Activated CD4-positive, alpha-beta T cell treated with anti-CD3 and anti-CD28 coated beads, Interleukin-2, amount 10 ng/mL, durations not matched to agents 24 days and 14 days (primary cell): Measurements from ENCODE around the gene SLC25A24. TPM values are rescaled to one million over a fixed set of nuclear protein-coding genes. Genes with fewer than 3 reads are reported as not detected.

Experiments
- DNase-seq: peaks from one replicate; pipeline ENCODE4 v3.0.0; 2022
- H3K27ac Mint-ChIP-seq: one replicate; pipeline ENCODE4 v1.8.0; 2022; ENCODE audit warnings: mild to moderate bottlenecking, mixed read lengths
- H3K27me3 Mint-ChIP-seq: one replicate; pipeline ENCODE4 v1.8.0; 2022; ENCODE audit warnings: mixed read lengths
- H3K36me3 Mint-ChIP-seq: one replicate; pipeline ENCODE4 v1.8.0; 2022; ENCODE audit warnings: low read depth, mild to moderate bottlenecking, mixed read lengths
- H3K4me1 Mint-ChIP-seq: one replicate; pipeline ENCODE4 v1.8.0; 2021; ENCODE audit warnings: mixed read lengths
- H3K4me3 Mint-ChIP-seq: one replicate; pipeline ENCODE4 v1.8.0; 2022; ENCODE audit warnings: mild to moderate bottlenecking, moderate library complexity, mixed read lengths
- H3K9me3 Mint-ChIP-seq: one replicate; pipeline ENCODE4 v1.8.0; 2021; ENCODE audit warnings: mixed read lengths
- intact Hi-C: fragments of 100-400 bp; cut with micrococcal nuclease; formaldehyde crosslinking; loops from one replicate; pipeline ENCODE4 v1.15.1; 2023
- total RNA-seq: library from RNA; stranded (reverse); gene quantifications from 2 replicates; pipeline ENCODE4 v1.2.3, GENCODE V29; 2022

Gene SLC25A24
- total RNA-seq, 1 donor from 2014 or later: 18.4 TPM

DNA sequence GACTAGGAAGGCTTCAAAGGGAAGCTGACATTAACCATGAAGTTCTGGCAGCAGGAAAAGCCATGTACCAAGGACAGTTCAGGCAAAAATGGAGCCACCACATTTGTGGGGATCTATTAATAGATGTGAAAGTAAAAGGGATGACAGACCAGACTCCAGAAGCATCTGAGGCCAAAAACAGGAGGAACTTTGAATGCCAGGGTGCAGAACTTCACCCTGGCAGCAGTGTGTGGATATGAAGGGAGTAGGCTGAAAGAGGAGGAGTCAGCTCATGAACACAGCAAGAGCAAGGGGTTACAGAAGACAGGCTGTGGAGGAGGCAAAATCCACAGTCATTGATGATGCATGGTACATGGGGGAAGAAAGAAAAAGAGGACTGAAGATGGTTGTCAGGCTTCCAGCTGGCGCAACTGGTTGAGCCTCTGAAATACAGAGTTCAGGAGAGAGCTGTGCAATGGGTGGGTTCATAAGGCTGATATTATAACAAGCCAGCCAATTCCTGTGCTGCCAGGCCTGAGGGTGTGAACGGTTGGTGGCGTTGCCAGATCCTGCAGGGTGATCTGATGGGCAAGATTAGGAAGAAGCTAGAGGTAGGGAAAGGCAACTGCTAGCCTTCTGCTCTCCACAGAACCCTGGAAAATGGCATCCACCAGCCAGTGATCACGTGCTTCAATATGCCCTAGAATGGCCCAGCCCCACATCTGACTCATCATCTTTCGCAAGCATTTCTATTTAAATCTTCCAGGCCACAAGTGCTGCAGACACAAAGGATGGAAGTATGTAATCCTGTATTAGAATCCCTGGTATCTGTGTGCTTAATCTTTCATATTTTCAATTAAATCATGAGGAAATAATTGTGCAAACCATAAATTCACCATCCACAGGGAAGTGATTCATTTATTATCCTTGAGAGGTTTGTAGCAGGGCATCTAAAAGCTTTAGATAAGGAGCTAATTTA lies 81.9 kb downstream of the SLC25A24 start:
- Mint-ChIP-seq H3K27me3 (peaks cover 11% of the 10 kb centered on the region), H3K9me3 (no peaks in the 10 kb centered on the region), H3K36me3 (no peaks in the 10 kb centered on the region), H3K4me1 (peaks cover 5% of the 10 kb centered on the region), H3K27ac (no peak overlapping the region), H3K4me3 (no peak overlapping the region)
- DNase-seq: no peak
- intact Hi-C loops: no loop called here

DNA sequence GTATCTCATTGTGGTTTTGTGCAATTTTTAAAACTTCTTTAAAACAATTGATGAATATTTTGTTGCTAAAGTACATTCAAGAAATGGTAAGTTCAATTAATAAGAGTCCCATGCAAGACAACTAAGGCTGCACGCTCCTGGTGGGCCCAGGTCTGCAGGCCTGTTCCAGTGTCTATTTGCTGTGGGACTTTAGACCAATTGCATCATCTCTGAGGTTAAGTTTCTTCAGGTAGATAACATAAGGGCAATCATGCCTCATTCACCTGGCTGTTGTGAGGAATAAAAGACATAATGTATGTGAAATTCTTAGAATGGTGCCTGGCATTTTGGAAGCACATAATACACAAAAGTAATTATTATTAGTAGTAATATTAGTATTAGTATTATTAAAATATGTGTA lies 82.9 kb downstream of the SLC25A24 start:
- no peak overlapping the region for H3K4me3 Mint-ChIP-seq
- H3K9me3 Mint-ChIP-seq: no peaks in the 10 kb centered on the region
- H3K27ac Mint-ChIP-seq: no peak overlapping the region
- no peak for DNase-seq
- no peaks in the 10 kb centered on the region for H3K36me3 Mint-ChIP-seq
- H3K4me1 Mint-ChIP-seq: peaks cover 5% of the 10 kb centered on the region
- peaks cover 11% of the 10 kb centered on the region for H3K27me3 Mint-ChIP-seq
- intact Hi-C loops: no loop called here

DNA sequence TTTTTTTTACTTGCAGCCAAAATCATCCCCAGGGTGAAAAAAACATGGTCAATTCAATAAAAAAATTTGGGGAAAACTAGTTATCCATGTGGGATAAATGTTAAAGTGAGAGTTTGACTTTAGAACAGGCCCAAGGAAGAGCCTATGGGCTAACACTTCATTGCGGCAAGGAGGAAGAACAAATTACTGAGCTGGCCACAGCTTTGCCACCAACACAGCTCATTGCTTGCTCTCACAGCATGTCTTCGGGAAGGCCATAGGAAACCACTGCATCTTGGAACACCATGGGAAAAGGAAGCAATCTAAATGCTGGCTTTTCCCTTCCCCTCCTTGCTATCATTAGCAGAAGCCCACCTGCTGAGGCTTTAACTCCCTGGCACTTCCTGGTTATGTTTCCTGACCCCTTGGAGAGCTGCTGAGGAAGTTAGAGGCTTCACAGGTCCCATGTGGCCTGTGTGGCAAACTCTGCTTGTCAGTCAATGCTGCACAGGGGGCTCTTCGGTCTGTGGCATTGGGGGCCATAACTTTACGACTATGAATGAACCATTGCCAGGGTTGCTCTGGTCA lies 86.0 kb downstream of the SLC25A24 start:
- H3K9me3 Mint-ChIP-seq: no peaks in the 10 kb centered on the region
- H3K4me1 Mint-ChIP-seq: peaks cover 5% of the 10 kb centered on the region
- DNase-seq: no peak
- H3K27ac Mint-ChIP-seq: no peak overlapping the region
- intact Hi-C loops: no loop called here
- H3K27me3 Mint-ChIP-seq: no peaks in the 10 kb centered on the region
- H3K4me3 Mint-ChIP-seq: no peak overlapping the region
- H3K36me3 Mint-ChIP-seq: no peaks in the 10 kb centered on the region

DNA sequence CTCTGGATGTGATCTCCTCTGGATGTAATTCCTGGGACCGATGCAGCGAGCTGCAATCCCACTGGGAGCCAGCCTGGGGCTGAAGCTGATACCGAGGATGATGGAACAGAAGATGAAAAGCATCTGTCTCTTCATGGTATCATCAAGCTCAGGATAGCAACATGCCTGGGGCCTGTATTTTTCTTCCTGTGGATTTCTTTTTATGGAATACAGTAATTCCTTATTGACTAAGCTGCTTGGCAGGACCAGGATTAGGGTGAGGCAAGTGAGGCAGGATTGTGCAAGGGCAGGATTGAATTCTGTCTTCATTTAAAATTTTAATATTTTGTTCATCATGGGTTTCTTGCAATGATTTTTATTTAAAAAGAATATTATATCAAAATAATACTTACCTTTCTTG lies 86.6 kb downstream of the SLC25A24 start:
- Mint-ChIP-seq H3K4me3 (no peak overlapping the region), H3K9me3 (no peaks in the 10 kb centered on the region), H3K4me1 (peaks cover 5% of the 10 kb centered on the region), H3K27ac (no peak overlapping the region), H3K36me3 (no peaks in the 10 kb centered on the region), H3K27me3 (no peaks in the 10 kb centered on the region)
- DNase-seq: no peak
- intact Hi-C loops: no loop called here

DNA sequence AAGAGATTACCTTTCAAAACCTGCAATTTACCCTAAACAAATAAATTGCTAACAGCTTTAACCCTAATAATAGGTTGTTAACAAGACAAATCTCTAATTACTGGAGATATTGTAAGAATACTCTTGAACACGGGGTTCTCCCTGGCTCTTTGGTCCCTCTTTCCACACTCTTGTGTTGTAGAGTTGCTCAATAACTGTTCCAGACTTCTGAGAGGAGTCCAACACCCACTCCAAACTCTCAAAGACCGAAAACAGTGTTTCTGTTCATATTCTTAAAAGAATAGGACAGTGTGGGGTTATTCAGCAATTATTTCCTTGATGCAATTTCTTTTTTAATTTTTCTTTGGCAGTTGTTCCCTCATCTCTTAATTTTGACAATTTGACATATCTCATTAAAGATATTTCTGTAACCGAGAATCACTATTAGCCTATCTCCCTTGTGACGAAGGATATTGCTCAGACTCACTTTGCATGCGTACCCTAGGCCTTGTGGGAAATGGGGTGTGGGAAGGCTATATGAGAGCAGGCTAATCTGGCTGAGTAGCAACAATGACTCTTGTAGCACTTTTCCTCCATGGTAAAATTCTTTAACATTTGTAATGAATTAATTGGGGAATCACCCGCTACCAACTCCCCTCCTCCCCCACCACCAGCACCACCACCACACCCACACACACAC lies 90.7 kb downstream of the SLC25A24 start:
- H3K4me3 Mint-ChIP-seq: no peak overlapping the region
- no peaks in the 10 kb centered on the region for H3K36me3 Mint-ChIP-seq
- no peak for DNase-seq
- peaks cover 4% of the 10 kb centered on the region for H3K4me1 Mint-ChIP-seq
- intact Hi-C loops: no loop called here
- H3K27ac Mint-ChIP-seq: no peak overlapping the region
- H3K27me3 Mint-ChIP-seq: no peaks in the 10 kb centered on the region
- peaks cover 3% of the 10 kb centered on the region for H3K9me3 Mint-ChIP-seq

DNA sequence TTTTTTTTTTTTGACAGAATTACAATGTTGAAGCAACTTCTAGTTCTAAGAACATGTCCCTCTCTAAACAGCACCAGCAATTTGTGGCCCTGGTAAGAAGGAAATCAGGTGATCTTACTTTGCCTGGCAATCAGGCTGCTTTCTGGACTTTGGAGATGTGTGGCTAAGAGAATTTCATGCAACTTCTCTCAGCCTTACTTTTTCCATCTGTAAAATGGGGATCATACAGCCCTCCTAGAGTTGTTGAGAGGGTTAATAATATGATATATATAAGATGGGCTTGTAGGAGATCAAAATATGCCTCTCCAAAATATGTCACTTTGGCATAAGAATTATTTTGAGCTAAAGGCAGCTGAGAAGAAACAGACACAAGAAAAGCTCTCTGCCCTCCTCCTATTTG lies 92.0 kb downstream of the SLC25A24 start:
- no peak for DNase-seq
- Mint-ChIP-seq H3K36me3 (no peaks in the 10 kb centered on the region), H3K9me3 (peaks cover 3% of the 10 kb centered on the region), H3K4me3 (no peak overlapping the region), H3K27me3 (no peaks in the 10 kb centered on the region), H3K4me1 (peaks cover 4% of the 10 kb centered on the region), H3K27ac (no peak overlapping the region)
- intact Hi-C loops: no loop called here

DNA sequence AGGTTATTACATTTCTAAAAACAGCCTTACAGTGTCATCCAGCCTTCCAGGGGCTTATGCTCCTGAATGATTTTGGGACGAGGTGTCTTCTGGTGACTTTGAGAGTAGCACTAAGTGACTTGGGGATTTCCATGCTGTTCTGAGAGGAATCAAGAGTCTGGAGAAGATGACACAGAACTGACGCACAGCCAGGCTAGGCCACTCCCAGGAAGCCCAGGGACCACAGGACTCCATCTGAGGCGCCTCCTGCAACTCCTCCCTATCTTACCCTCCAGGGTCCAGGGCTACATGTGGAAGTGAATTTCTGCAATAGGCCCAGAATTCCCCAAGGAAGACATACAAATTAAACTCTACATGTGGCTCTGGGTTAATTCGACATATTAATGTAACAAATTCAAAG lies 92.5 kb downstream of the SLC25A24 start:
- peaks cover 4% of the 10 kb centered on the region for H3K4me1 Mint-ChIP-seq
- DNase-seq: peak; percentile 66
- no peak overlapping the region for H3K4me3 Mint-ChIP-seq
- intact Hi-C loops: loop anchor here (2.0 kb wide), 1 partner anchor 25 kb away; no protein-coding TSS in a partner anchor
- peaks cover 3% of the 10 kb centered on the region for H3K9me3 Mint-ChIP-seq
- H3K36me3 Mint-ChIP-seq: no peaks in the 10 kb centered on the region
- no peaks in the 10 kb centered on the region for H3K27me3 Mint-ChIP-seq
- peak overlapping the region; percentile 39 for H3K27ac Mint-ChIP-seq

DNA sequence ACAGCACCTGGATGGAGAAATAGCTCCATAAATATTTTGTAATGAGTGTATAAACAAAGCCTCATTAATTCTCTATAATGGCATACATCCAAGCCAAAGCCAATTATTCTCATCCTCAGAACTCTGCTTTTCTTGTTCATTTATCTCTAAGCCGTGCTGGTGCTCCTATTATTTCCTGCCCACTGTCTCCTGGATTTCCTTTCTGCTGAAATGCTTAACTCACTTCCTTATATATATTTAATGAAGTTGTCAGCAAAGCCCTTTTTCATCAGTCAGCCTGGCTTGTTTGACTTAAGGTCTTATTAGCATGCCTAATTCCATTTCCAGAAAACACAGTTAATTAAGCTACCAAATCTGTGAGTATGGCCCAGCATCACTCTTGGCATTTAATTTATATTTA lies 93.4 kb downstream of the SLC25A24 start:
- Mint-ChIP-seq H3K36me3 (no peaks in the 10 kb centered on the region), H3K27ac (no peak overlapping the region), H3K9me3 (peaks cover 3% of the 10 kb centered on the region), H3K4me3 (no peak overlapping the region), H3K4me1 (peaks cover 4% of the 10 kb centered on the region), H3K27me3 (peaks cover 2% of the 10 kb centered on the region)
- intact Hi-C loops: loop anchor here (2.0 kb wide), 1 partner anchor 24 kb away; no protein-coding TSS in a partner anchor
- no peak for DNase-seq

DNA sequence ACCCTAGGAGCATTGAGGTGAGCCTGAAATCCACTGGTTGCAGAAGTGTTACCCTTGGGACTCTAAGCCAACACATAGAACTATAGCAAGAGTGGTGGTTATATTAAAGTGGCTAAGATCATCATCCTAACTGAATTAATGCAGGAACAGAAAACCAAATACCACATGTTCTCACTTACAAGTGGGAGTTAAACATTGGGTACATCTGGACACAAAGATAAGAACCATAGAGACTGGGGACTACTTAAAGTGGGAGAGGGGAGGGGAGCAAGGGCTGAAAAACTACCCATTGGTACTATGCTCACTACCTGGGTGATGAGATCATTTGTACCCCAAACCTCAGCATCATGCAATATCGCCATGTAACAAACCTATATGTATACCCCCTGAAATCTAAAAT lies 100.0 kb downstream of the SLC25A24 start:
- no peak for DNase-seq
- Mint-ChIP-seq H3K27ac (no peak overlapping the region), H3K4me1 (peaks cover 8% of the 10 kb centered on the region), H3K27me3 (peaks cover 6% of the 10 kb centered on the region), H3K4me3 (no peak overlapping the region), H3K9me3 (peaks cover under 1% of the 10 kb centered on the region), H3K36me3 (no peaks in the 10 kb centered on the region)
- intact Hi-C loops: no loop called here

DNA sequence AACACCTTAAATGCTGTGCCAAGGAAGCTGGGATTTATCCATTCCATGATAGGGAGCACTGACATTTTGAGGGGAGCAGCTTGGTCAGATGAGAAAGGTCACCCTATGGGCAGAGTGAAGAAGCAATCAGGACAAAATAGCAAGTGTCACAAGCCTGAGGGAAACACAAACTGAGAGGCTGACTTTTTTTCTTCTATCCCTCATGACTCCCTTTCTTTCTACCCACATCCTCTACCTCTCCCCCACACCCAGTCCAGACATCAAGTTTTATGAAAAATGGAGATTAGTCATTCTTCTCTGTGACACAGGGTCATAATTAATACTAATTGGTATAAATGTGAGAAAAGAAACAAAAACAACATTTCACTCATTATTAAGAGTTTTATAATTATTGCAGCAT lies 103.1 kb downstream of the SLC25A24 start:
- Mint-ChIP-seq H3K4me3 (no peak overlapping the region), H3K36me3 (no peaks in the 10 kb centered on the region), H3K4me1 (peaks cover 8% of the 10 kb centered on the region), H3K9me3 (no peaks in the 10 kb centered on the region), H3K27me3 (peaks cover 4% of the 10 kb centered on the region), H3K27ac (no peak overlapping the region)
- DNase-seq: no peak
- intact Hi-C loops: no loop called here

DNA sequence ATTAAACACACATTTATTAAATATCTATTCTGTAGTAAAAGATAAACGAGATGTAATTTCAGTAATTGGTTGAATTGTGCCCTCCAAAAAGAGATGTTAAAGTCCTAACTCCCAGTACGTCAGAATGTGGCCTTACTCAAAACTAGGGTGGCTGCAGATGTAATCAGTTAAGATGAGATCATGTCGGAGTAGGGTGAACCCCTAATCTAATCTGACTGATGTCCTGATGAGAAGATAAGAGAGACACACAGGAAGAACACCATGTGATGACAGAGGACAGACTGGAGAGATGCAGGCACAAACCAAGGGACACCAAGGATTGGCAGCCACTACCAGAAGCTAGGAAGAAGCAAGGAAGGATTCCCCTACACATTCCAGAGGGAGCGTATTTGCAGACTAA lies 104.1 kb downstream of the SLC25A24 start:
- intact Hi-C loops: no loop called here
- Mint-ChIP-seq H3K27me3 (no peaks in the 10 kb centered on the region), H3K4me3 (no peak overlapping the region), H3K27ac (no peak overlapping the region), H3K9me3 (no peaks in the 10 kb centered on the region), H3K36me3 (no peaks in the 10 kb centered on the region), H3K4me1 (peaks cover 10% of the 10 kb centered on the region)
- no peak for DNase-seq

DNA sequence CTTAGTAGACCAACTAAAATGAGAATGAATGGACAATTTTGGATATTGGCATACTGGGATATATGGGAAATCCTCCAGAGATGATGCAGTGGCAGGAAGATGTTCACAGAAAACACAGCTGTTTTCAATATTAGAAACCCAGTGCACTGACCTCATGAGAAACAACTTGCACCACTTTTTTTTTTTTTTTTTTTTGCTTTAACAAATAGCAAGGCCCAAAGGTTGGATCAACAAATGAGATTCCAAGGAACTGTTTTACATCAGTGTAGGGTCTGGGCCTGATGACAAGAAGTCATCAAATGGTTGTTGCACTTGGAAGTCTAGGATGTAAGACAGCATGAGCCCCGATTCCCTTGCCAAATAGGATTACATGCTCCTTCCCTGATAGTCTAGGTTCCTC lies 110.7 kb downstream of the SLC25A24 start:
- Mint-ChIP-seq H3K9me3 (no peaks in the 10 kb centered on the region), H3K36me3 (no peaks in the 10 kb centered on the region), H3K4me1 (peaks cover 4% of the 10 kb centered on the region), H3K27ac (no peak overlapping the region), H3K27me3 (no peaks in the 10 kb centered on the region), H3K4me3 (no peak overlapping the region)
- intact Hi-C loops: no loop called here
- no peak for DNase-seq

DNA sequence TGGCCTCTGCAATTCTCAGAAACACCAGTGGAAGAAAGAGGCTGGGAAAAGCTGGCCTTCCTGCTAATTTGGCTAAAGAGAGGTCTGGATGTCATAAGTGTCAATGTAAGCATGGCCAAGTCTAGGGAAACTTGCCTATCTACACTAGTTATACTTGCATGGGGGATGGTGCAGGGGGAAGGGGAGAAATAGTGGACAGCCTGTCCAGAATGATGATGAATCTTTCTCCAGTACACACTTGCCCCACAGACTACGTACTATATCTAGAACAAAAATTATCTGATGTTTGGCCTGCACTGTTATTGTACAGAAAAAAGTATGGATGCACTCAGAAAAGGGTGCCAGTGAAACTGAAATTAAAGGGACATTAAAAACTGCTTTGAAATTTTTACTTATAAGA lies 114.5 kb downstream of the SLC25A24 start:
- intact Hi-C loops: no loop called here
- H3K36me3 Mint-ChIP-seq: no peaks in the 10 kb centered on the region
- no peak overlapping the region for H3K27ac Mint-ChIP-seq
- H3K4me1 Mint-ChIP-seq: peaks cover 31% of the 10 kb centered on the region
- H3K4me3 Mint-ChIP-seq: no peak overlapping the region
- H3K27me3 Mint-ChIP-seq: no peaks in the 10 kb centered on the region
- peaks cover 7% of the 10 kb centered on the region for H3K9me3 Mint-ChIP-seq
- no peak for DNase-seq

DNA sequence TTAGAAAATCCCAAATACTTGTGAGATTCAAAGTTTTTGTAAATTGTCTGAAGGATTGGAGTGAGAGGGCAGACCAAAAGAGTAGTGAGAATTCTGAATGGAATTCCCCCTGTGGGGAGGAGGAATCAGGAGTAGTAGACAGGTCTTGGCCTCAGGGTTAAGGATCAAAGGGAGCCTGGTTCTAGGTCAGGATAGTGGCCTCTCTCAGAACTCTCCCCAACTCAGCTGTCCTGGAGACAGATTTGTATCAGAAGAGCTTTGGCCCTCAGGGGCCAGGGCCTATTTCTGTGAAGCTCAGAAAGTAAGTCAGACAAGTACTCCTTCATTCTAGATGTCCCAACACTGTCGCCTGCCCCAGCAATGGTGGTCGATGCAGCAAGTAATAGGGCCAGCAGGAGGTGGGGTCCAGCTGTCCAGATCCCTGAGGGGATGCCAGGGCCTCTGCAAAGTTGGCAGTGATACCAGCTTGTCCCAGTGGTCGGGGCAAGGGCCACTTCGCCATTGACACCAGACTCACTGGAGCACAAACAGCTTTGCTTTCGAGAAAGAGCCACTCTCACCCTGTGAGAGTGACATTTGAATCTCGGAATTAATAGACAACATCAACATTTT lies 115.2 kb downstream of the SLC25A24 start:
- Mint-ChIP-seq H3K27me3 (no peaks in the 10 kb centered on the region), H3K4me3 (no peak overlapping the region), H3K27ac (no peak overlapping the region), H3K4me1 (peaks cover 36% of the 10 kb centered on the region), H3K9me3 (peaks cover 7% of the 10 kb centered on the region), H3K36me3 (no peaks in the 10 kb centered on the region)
- intact Hi-C loops: no loop called here
- DNase-seq: no peak
